Measurements from ENCODE around the gene DNAH2.

- TF ChIP-seq ZNF343 (CRISPR knock-in tag; IDR thresholded peaks at IDR 0.05) (no peak), TBX3 (IDR thresholded peaks at IDR 0.05; ENCODE audit: borderline replicate concordance) (no peak), ZNF704 (CRISPR knock-in tag; IDR thresholded peaks at IDR 0.05; ENCODE audit: borderline replicate concordance) (no peak), HOMEZ (CRISPR knock-in tag; IDR thresholded peaks at IDR 0.05; ENCODE audit: low read depth) (no peak), CBX5 (CRISPR knock-in tag; IDR thresholded peaks at IDR 0.05; ENCODE audit: borderline replicate concordance) (no peak), ZSCAN9 (CRISPR knock-in tag; IDR thresholded peaks at IDR 0.05; ENCODE audit: borderline replicate concordance) (no peak), POLR2AphosphoS5 (IDR thresholded peaks at IDR 0.05; ENCODE audit: low read depth, low read length) (no peak), MIER3 (CRISPR knock-in tag; IDR thresholded peaks at IDR 0.05; ENCODE audit: borderline replicate concordance) (no peak), CTCF (CRISPR knock-in tag; IDR thresholded peaks at IDR 0.05) (no peak)
- TF ChIP-seq, protein P1, sequence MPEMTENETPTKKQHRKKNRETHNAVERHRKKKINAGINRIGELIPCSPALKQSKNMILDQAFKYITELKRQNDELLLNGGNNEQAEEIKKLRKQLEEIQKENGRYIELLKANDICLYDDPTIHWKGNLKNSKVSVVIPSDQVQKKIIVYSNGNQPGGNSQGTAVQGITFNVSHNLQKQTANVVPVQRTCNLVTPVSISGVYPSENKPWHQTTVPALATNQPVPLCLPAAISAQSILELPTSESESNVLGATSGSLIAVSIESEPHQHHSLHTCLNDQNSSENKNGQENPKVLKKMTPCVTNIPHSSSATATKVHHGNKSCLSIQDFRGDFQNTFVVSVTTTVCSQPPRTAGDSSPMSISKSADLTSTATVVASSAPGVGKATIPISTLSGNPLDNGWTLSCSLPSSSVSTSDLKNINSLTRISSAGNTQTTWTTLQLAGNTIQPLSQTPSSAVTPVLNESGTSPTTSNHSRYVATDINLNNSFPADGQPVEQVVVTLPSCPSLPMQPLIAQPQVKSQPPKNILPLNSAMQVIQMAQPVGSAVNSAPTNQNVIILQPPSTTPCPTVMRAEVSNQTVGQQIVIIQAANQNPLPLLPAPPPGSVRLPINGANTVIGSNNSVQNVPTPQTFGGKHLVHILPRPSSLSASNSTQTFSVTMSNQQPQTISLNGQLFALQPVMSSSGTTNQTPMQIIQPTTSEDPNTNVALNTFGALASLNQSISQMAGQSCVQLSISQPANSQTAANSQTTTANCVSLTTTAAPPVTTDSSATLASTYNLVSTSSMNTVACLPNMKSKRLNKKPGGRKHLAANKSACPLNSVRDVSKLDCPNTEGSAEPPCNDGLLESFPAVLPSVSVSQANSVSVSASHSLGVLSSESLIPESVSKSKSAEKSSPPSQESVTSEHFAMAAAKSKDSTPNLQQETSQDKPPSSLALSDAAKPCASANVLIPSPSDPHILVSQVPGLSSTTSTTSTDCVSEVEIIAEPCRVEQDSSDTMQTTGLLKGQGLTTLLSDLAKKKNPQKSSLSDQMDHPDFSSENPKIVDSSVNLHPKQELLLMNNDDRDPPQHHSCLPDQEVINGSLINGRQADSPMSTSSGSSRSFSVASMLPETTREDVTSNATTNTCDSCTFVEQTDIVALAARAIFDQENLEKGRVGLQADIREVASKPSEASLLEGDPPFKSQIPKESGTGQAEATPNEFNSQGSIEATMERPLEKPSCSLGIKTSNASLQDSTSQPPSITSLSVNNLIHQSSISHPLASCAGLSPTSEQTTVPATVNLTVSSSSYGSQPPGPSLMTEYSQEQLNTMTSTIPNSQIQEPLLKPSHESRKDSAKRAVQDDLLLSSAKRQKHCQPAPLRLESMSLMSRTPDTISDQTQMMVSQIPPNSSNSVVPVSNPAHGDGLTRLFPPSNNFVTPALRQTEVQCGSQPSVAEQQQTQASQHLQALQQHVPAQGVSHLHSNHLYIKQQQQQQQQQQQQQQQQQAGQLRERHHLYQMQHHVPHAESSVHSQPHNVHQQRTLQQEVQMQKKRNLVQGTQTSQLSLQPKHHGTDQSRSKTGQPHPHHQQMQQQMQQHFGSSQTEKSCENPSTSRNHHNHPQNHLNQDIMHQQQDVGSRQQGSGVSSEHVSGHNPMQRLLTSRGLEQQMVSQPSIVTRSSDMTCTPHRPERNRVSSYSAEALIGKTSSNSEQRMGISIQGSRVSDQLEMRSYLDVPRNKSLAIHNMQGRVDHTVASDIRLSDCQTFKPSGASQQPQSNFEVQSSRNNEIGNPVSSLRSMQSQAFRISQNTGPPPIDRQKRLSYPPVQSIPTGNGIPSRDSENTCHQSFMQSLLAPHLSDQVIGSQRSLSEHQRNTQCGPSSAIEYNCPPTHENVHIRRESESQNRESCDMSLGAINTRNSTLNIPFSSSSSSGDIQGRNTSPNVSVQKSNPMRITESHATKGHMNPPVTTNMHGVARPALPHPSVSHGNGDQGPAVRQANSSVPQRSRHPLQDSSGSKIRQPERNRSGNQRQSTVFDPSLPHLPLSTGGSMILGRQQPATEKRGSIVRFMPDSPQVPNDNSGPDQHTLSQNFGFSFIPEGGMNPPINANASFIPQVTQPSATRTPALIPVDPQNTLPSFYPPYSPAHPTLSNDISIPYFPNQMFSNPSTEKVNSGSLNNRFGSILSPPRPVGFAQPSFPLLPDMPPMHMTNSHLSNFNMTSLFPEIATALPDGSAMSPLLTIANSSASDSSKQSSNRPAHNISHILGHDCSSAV (CRISPR knock-in tag; IDR thresholded peaks at IDR 0.05; ENCODE audit: borderline replicate concordance): no peak
Observed at GRCh38 chr17:7839190-7839875, 121.8 kb downstream of the DNAH2 start.
